ENCODE measurements around the gene AKT3.

The AKT3 gene

GRCh38 chr1:243482141-243483022, 367.7 kb downstream of the AKT3 start:
- no peak for DNase-seq

- no peak for DNase-seq
These were observed 368.9 kb downstream of the AKT3 start for GRCh38 chr1:243481101-243481500.

- DNase-seq: peak; percentile 76 to 79
These were observed 372.2 kb downstream of the AKT3 start for GRCh38 chr1:243477731-243478290.

GRCh38 chr1:243475966-243476365, 374.1 kb downstream of the AKT3 start:
- DNase-seq: no peak

- DNase-seq: no peak
These were observed 375.1 kb downstream of the AKT3 start for GRCh38 chr1:243474906-243475305.

- DNase-seq: no peak
These were observed 375.7 kb downstream of the AKT3 start for GRCh38 chr1:243474136-243474881.

GRCh38 chr1:243473227-243474135, 376.6 kb downstream of the AKT3 start:
- DNase-seq: no peak

- no peak for DNase-seq
These were observed 378.0 kb downstream of the AKT3 start for GRCh38 chr1:243471754-243472745.

GRCh38 chr1:243471026-243471685, 378.9 kb downstream of the AKT3 start:
- DNase-seq: peak; percentile 56 to 67

GRCh38 chr1:243470502-243470901, 379.5 kb downstream of the AKT3 start:
- DNase-seq: no peak

GRCh38 chr1:243469497-243469896, 380.5 kb downstream of the AKT3 start:
- DNase-seq: no peak

- no peak for DNase-seq
These were observed 384.3 kb downstream of the AKT3 start for GRCh38 chr1:243465738-243466137.

GRCh38 chr1:243465081-243465480, 385.0 kb downstream of the AKT3 start:
- DNase-seq: no peak

GRCh38 chr1:243462929-243463697, 386.9 kb downstream of the AKT3 start:
- DNase-seq: no peak

GRCh38 chr1:243461700-243462099, 388.3 kb downstream of the AKT3 start:
- no peak for DNase-seq

GRCh38 chr1:243459059-243459458, 391.0 kb downstream of the AKT3 start:
- peak; percentile 77 for DNase-seq

GRCh38 chr1:243457363-243457982, 392.6 kb downstream of the AKT3 start:
- no peak for DNase-seq

- DNase-seq: no peak
These were observed 394.0 kb downstream of the AKT3 start for GRCh38 chr1:243455760-243456651.

All from AML-193 (cell line).